PC-9 (cell line): ENCODE data around the gene SHE.

Experiments used
- EZH2 ChIP-seq: fragments of 200-600 bp; sonication (generic); IDR thresholded peaks from 2 replicates; pipeline ENCODE4 v1.8.0; 2017; ENCODE audit warnings: antibody characterized with exemption, low read depth
- TF ChIP-seq, protein P1 (sequence below): fragments of 200-600 bp; sonication (generic); conservative IDR thresholded peaks from 2 replicates; pipeline ENCODE4 v1.6.1; 2017; ENCODE audit warnings: mixed run types, antibody characterized with exemption, mild to moderate bottlenecking, moderate library complexity

DNA sequence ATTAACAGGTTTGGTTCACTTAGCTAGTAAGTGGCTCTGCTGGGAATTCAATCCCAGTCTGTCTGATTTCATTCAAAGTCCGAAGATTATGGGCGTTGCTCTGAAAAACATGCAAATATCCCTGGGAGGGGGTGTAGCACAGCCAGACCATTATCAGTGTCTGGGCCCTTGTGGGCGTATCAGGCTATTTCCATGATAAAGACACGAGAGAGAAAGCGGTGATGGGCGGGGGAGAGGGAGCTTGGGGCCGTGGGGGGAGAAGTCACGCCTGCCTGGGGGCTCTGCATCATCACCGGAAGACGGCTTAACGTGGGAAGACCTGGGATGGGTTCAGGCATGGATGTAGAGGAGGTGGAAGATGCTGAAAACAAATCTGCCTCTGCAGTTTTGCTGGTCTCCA is 71.3 kb downstream of the SHE start:
- TF ChIP-seq, protein P1, sequence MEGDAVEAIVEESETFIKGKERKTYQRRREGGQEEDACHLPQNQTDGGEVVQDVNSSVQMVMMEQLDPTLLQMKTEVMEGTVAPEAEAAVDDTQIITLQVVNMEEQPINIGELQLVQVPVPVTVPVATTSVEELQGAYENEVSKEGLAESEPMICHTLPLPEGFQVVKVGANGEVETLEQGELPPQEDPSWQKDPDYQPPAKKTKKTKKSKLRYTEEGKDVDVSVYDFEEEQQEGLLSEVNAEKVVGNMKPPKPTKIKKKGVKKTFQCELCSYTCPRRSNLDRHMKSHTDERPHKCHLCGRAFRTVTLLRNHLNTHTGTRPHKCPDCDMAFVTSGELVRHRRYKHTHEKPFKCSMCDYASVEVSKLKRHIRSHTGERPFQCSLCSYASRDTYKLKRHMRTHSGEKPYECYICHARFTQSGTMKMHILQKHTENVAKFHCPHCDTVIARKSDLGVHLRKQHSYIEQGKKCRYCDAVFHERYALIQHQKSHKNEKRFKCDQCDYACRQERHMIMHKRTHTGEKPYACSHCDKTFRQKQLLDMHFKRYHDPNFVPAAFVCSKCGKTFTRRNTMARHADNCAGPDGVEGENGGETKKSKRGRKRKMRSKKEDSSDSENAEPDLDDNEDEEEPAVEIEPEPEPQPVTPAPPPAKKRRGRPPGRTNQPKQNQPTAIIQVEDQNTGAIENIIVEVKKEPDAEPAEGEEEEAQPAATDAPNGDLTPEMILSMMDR: no peak
- TF ChIP-seq EZH2: no peak
